Neural cell (in vitro differentiated cells): ENCODE data around the gene RWDD3.

Experiments
- EP300 ChIP-seq: fragments of 450-650 bp; conservative IDR thresholded peaks from 2 replicates; pipeline ENCODE4 v1.6.1; 2014; ENCODE audit warnings: antibody characterized with exemption, mild to moderate bottlenecking, moderate library complexity; ENCODE audit not compliant: poor library complexity, severe bottlenecking
- EZH2 ChIP-seq: fragments of 200-600, 300-800 bp; shearing (Covaris generic), sonication (generic); IDR thresholded peaks from 2 replicates; pipeline ENCODE4 v1.6.1; 2014; ENCODE audit warnings: antibody characterized with exemption, low read length, borderline replicate concordance, mild to moderate bottlenecking; ENCODE audit not compliant: insufficient read depth, poor library complexity, severe bottlenecking
- POLR2AphosphoS5 ChIP-seq: IDR thresholded peaks from 2 replicates; pipeline ENCODE4 v1.6.1; 2012
- TAF1 ChIP-seq: IDR thresholded peaks from 2 replicates; pipeline ENCODE4 v1.6.1; 2012; ENCODE audit warnings: low read depth
- TF ChIP-seq, protein P1 (sequence below): fragments of 450-650 bp; IDR thresholded peaks from 2 replicates; pipeline ENCODE4 v1.5.1; 2014; ENCODE audit warnings: antibody characterized with exemption, mild to moderate bottlenecking, moderate library complexity; ENCODE audit not compliant: poor library complexity, severe bottlenecking
- TF ChIP-seq, protein P2 (sequence below): IDR thresholded peaks from 2 replicates; pipeline ENCODE4 v1.6.1; 2012; ENCODE audit warnings: borderline replicate concordance

DNA sequence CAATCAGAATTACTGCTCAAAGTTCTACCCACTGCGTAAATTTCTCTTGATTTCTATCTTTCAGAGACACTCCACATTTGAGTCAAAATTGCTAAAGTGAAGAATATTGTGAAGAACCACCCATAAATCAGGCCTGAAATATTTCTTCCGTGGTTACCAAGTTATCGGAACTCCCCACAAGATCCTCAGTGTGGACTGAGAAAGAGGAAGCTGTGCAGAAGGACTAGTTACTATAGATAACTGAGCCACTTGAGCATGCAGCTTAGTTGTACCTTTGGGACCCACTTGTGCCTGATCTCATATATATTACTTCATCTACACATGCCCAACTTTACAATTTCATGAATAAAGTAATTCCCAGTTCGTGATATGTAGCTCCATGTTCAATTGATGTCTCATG, 18.4 kb downstream of the RWDD3 start:
- TF ChIP-seq, protein P1, sequence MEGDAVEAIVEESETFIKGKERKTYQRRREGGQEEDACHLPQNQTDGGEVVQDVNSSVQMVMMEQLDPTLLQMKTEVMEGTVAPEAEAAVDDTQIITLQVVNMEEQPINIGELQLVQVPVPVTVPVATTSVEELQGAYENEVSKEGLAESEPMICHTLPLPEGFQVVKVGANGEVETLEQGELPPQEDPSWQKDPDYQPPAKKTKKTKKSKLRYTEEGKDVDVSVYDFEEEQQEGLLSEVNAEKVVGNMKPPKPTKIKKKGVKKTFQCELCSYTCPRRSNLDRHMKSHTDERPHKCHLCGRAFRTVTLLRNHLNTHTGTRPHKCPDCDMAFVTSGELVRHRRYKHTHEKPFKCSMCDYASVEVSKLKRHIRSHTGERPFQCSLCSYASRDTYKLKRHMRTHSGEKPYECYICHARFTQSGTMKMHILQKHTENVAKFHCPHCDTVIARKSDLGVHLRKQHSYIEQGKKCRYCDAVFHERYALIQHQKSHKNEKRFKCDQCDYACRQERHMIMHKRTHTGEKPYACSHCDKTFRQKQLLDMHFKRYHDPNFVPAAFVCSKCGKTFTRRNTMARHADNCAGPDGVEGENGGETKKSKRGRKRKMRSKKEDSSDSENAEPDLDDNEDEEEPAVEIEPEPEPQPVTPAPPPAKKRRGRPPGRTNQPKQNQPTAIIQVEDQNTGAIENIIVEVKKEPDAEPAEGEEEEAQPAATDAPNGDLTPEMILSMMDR, result no peak
- TF ChIP-seq EZH2 (no peak), POLR2AphosphoS5 (no peak), EP300 (no peak), TAF1 (no peak)
- TF ChIP-seq, protein P2, sequence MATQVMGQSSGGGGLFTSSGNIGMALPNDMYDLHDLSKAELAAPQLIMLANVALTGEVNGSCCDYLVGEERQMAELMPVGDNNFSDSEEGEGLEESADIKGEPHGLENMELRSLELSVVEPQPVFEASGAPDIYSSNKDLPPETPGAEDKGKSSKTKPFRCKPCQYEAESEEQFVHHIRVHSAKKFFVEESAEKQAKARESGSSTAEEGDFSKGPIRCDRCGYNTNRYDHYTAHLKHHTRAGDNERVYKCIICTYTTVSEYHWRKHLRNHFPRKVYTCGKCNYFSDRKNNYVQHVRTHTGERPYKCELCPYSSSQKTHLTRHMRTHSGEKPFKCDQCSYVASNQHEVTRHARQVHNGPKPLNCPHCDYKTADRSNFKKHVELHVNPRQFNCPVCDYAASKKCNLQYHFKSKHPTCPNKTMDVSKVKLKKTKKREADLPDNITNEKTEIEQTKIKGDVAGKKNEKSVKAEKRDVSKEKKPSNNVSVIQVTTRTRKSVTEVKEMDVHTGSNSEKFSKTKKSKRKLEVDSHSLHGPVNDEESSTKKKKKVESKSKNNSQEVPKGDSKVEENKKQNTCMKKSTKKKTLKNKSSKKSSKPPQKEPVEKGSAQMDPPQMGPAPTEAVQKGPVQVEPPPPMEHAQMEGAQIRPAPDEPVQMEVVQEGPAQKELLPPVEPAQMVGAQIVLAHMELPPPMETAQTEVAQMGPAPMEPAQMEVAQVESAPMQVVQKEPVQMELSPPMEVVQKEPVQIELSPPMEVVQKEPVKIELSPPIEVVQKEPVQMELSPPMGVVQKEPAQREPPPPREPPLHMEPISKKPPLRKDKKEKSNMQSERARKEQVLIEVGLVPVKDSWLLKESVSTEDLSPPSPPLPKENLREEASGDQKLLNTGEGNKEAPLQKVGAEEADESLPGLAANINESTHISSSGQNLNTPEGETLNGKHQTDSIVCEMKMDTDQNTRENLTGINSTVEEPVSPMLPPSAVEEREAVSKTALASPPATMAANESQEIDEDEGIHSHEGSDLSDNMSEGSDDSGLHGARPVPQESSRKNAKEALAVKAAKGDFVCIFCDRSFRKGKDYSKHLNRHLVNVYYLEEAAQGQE, result no peak
